ENCODE data around the gene IDS.

Gene IDS

DNA sequence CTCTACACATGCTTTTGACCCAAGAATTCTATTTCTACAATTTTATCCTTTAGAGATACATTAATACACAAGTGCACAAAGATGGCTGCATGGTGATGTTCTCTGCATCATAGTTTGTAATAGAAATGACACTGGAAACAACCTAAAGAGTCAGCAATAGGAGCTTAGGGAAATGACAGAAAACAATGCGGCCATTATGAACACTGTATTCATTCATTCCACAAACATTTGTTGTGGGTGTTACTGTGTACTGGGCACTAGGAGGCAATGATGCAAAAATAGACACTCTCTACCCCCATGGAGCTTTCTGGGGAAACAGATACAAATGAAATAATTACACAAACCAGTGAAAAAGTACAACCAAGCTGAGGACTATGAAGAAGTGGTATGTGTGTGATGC is 32.0 kb downstream of the IDS start:
- DNase-seq, result no peak
- intact Hi-C loops (cut with DNase I), result no loop called here

DNA sequence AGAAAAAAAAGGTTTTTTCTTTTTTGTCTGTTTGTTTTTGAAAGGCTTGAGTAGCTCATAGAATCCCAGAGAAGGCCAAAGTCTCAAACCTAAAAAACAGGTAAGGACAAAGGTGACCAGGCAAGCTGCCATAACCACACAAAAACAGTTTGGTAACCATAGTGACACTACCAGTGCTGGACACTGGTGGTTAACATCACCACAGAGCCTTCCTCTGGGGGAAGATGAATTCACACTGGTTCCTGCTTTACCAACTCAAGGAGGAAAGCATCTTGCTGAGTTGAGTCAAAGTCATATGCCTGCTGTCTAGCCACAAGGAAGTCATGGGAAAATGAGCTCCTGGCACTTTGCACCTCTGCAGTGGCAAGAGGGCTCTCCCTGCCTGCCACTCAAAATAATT is 32.5 kb downstream of the IDS start:
- DNase-seq, result no peak
- intact Hi-C loops (cut with DNase I), result no loop called here

DNA sequence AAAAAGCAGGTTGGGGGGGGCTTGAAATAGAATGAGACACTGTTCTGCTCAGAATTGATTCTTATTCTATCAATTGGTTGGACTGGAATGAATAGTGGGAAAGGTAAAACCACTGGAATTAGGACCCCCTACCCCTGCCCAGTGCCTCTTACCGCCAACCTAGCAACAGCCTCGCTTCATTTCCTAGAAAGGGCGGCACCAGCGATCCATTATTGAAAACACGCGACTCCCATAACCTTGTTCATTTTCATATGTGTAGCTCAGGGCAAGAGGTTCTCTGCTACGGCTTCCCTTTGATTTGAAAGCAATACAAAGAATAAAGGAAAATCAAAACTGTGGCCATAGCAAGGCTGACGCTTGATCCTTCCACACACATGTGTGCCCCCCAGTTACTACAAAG is 33.7 kb downstream of the IDS start:
- intact Hi-C loops (cut with DNase I), result no loop called here

DNA sequence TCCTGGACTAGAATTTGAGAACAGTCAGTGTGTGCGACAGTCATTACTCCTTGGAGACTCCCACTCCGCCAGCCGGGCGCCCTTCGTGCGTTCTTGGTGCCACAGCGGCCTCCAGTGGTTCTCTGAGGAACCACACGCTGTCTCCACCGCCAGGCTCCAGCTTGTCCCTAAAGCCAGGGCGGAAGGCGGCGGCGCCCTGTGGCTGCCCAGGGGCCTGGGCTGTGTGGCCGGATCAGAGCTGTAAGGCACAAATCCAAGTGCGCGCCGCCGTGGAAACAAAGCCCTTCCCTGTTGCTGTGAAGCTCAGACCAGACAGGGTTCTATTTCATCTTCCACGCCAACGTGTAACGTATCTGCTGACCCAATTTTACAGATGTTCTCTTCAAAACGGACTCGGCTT is 34.2 kb downstream of the IDS start:
- intact Hi-C loops (cut with DNase I), result no loop called here
- DNase-seq, result peak; percentile 58 to 93 (median 86)

More for the DNA sequence above, 33.7 kb downstream of the IDS start:
- no peak for DNase-seq

DNA sequence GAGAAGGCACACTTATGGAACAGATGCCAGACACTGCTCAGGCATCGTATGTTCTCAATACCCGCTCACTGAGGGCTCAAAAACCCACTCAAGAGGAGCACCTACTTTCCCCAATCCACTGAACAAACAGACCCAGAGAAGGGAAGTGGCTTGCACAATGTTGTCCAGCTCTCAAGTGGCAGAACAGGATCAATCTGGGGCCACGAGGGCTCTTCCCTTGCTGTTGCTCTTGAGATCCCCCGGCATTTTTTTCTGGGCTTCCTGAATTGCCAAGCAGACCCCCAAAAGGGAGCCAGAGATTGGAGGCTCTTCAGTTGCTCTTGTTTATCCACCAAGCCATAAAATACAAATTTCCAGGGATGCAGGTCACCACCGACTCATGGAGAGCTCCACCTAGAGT is 35.7 kb downstream of the IDS start:
- no peak for DNase-seq
- intact Hi-C loops (cut with DNase I), result no loop called here

DNA sequence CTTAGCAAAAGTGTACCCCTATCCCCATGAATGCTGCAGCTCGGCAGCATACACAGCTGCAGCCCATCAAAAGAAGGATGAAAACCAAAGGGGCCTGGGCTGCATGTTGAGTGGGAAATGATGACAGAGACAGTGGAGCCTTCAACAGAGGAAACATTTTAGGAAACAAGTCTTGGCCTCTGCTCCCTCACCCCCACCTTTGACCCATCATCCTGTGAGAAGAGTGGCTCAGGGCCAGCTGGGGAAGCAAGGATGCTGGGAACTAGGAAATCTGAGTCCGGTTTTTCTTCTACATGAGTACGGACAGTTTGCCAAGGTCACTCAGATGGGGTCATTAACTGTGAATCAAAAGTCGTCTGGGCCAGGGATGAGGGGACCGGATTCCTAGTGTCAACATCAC is 37.2 kb downstream of the IDS start:
- DNase-seq, result no peak
- intact Hi-C loops (cut with DNase I), result no loop called here

DNA sequence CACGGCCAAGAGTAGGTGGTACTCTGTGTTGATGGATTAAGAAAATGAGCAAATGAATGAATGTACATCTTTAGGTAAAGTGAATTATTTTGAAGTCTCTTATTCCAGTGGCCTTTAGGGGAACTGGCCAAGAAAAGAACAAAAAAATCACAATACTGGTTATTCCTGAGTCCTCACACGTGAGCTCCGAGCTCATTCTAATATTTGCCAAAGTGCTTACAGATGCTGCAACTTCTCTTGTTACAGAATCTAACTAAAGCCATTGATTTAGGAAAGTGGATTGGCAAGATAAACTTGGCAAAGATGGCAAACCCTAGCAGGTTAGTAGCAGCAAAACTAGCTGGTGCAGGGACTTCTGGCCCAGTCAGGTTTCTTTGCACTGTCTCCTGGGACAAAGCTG is 37.6 kb downstream of the IDS start:
- no peak for DNase-seq
- intact Hi-C loops (cut with DNase I), result no loop called here

DNA sequence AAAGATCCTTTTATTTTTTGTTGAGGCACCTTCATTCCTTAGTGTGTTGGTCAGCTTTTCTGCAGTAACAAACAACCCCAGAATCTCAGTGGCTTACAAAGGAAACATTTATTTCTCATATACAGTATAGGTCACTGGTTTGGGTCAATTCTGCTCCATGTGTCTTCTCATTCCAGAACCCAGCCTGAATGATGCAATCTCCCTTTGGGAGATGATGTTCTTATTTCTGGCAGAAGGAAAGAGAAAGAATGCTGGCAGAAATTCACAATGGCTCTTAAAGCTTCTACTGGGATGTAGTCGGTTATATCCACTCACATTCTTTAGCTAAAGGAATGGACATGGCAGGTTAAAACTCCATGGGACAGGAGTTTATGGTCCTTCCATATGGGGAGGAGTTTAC is 42.3 kb downstream of the IDS start:
- intact Hi-C loops (cut with DNase I), result no loop called here
- no peak for DNase-seq

DNA sequence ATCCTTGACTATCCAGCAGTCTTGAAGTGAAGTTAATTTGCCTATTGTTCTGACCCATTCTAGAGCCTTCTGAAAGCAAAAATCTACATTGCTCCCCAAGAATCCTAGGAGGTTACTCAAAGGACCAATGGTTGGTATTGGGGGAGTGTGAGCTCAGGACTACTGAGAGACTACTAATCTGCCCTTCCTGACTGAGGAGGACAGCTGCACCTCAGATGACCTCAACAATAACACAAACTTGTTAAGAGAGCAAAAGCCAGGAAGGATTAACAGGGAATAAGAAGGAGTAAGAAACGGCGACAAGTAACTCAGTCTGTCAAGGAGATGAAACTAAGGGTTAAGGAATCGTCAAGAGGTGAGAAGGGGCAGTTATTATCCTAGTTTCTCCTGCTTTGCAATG is 43.4 kb downstream of the IDS start:
- intact Hi-C loops (cut with DNase I), result no loop called here
- no peak for DNase-seq

DNA sequence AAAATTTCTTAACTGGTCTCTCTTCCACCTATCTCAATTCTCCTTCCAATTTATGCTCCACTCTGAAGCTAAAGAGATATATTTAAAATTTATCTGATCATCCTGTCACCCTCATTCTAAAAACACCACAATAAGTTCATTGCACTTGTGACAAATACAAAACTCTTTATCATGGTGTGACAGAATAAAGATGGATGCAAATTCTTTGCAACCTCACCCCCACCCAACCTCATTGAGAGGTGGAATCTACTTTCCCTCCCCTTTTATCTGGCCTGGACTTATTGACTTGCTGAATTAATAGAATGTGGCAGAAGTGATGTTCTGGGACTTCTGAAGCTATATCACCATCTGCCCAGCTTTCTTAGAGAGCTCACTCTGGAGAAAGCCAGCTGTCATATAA is 46.5 kb downstream of the IDS start:
- intact Hi-C loops (cut with DNase I), result no loop called here

DNA sequence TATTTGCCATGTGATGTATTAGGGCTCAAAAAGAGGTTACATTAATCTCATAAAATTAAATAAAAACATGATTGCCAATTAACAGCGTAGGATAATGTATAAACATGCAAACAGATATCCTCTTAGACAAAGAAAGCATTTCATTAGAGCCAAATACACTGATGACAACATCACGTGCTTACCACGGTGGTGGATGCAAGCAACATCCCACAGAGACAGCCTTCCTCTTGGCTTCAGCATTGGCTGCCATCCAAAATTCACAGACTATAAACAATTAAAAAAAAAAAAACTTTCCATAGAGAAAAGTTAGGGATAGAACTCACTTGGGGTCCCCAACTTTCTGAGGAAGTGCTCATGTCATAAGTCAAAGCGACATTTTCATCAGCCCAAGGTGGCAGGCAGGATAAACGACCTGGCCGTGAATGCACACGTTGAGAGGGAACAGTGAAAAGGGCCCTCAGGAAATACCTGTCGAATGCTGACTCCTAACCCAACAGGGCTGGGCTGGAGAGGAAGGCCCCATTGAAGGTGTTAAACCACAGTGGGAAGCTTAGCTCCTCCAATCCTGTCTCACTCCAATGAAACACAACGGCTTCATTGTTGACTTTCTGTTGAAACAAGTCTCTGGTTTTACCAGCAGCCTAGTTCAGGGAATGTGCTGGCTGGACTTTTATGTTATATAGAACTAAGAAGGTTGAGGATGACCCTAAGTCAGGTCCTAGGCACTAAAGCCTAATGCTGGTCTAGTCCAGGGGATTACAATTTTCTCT is 48.4 kb downstream of the IDS start:
- no peak for DNase-seq
- intact Hi-C loops (cut with DNase I), result no loop called here

More for the DNA sequence above, 46.5 kb downstream of the IDS start:
- DNase-seq, result no peak

DNA sequence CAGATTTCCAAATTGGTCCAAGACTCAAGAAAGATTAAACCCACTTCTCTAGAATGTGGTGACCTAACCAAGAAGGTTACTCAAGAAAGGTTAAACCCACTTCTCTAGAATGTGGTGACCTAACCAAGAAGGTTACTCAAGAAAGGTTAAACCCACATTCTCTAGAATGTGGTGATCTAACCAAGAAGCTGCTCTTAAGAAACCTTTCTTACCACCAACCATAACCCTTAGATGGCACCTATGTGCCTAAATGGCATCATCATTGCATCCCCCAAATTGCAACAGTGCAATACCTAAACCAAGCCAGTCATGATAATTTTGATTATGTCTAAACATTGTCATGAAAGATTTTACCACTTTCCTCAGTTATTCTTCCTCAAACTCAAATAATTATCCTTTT is 49.2 kb downstream of the IDS start:
- DNase-seq, result no peak
- intact Hi-C loops (cut with DNase I), result no loop called here

DNA sequence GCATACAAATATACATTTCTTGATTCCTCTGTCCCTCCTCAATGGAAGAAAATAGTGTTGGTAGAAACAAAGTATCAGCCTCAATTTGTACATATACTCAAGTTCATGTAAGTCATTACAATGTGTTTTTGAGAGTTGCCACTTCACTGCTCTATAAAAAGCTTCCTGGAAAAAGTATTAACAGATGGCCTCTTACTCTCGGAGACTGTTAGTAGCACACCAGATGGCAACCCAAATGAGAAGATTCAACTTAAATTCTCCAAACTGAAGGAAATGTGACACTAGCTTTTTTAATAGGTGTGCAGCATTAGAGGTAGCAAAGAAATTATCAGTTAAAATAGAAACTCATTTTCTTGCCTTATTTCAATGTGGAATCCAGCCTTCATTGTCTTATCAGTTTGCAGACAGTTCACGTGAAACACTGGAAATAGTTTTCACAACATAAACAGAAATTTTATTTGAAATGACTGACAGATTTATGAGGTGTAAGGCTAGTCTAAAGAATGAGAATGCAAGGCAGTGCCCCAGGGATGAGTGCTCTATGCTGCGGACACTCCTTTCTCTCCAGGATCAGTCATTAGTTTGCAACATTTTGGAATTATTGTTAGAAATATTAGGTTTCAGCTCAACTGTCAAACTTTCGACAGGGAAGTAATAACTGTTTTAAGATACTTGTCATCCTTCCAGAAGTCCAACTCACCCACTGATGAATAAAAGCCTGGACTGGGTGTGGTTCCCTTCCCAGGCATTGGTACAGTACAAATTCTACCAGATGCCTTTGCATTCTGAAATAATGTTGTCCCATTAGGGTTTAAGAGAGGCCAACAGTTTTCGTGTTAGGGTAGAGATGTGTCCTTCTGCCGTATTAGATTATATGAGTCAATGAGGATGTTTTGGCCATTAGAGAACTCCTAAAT is 50.9 kb downstream of the IDS start:
- no peak for DNase-seq
- intact Hi-C loops (cut with DNase I), result no loop called here

DNA sequence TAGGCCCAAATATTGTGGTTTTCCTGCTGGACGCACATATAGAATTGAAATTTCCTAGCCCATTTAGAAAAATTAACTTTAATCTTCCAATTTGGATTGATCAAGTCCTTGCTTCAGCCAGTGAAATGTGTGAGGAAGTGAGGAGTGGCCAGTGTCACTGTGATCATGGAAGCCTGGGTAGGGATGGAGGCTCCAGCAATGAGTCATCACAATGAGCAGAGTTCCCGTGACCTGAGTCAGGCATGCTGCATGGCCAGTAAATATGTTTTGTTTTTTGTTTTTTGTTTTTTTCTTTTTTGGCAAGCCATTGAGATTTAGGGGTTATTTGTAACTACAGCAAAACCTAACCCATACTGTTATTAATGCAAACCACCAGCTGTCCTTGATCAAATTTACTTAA is 52.1 kb downstream of the IDS start:
- DNase-seq, result no peak
- intact Hi-C loops (cut with DNase I), result no loop called here

DNA sequence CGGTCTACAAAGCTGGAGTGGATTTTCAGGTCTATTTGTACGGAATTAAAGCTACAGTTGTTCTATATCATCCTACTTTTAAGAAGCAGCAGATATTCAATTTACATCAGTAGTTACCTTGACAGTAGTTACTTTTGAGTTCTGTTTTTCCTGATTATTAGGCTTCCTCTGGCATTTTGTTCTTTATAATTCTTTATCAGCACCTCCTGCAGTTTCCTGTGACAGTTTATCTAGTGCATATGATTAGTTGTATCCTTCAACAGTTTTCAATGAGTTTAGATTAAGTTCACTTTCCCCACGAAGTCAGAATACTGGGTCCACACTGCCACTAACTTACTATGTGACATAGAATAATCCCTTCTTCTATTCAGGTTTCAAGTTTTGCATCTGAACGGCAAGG is 71.7 kb downstream of the IDS start:
- intact Hi-C loops (cut with DNase I), result no loop called here
- no peak for DNase-seq

DNA sequence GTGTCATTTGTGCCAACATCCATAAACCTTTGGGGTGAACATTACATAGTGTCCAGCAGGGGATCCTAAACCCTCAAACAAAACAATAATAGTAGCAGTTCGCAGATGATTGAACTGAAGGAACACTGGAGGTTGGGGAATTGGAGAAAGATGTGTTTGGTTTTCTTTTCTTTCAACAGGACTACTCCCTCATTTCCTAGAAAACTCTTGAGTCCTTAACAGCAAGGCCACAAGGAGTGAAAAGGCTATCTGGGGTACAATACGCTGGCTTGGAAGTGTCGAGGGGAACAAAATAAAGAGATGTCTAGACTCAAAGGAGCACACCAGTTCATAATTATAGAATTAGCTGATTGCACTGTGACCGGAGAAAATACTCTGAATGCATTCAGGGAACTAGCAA is 72.1 kb downstream of the IDS start:
- intact Hi-C loops (cut with DNase I), result no loop called here

More for the DNA sequence above, 72.1 kb downstream of the IDS start:
- no peak for DNase-seq

Measured in head of caudate nucleus (tissue), 42 donors.